HEK293 (cell line): ENCODE measurements around the gene ATCAY.

Experiments
- GLI4 ChIP-seq: fragments of 450-650 bp; formaldehyde crosslinking; IDR thresholded peaks from 2 replicates; pipeline ENCODE4 v1.5.1; 2016; ENCODE audit warnings: missing biosample characterization, missing genetic modification characterization
- ZNF174 ChIP-seq: fragments of 450-650 bp; formaldehyde crosslinking; IDR thresholded peaks from 2 replicates; pipeline ENCODE4 v1.5.0; 2017; ENCODE audit warnings: missing biosample characterization, mild to moderate bottlenecking, missing genetic modification characterization
- ZNF785 ChIP-seq: fragments of 450-650 bp; formaldehyde crosslinking; IDR thresholded peaks from 2 replicates; pipeline ENCODE4 v1.5.1; 2016; ENCODE audit warnings: missing biosample characterization, missing genetic modification characterization
- TF ChIP-seq, protein P1 (sequence below): fragments of 450-650 bp; formaldehyde crosslinking; IDR thresholded peaks from 2 replicates; pipeline ENCODE4 v1.5.1; 2016; ENCODE audit warnings: missing biosample characterization, missing genetic modification characterization
- TF ChIP-seq, protein P2 (sequence below): fragments of 450-650 bp; formaldehyde crosslinking; IDR thresholded peaks from 2 replicates; pipeline ENCODE4 v1.5.1; 2016; ENCODE audit warnings: missing biosample characterization, missing genetic modification characterization

DNA sequence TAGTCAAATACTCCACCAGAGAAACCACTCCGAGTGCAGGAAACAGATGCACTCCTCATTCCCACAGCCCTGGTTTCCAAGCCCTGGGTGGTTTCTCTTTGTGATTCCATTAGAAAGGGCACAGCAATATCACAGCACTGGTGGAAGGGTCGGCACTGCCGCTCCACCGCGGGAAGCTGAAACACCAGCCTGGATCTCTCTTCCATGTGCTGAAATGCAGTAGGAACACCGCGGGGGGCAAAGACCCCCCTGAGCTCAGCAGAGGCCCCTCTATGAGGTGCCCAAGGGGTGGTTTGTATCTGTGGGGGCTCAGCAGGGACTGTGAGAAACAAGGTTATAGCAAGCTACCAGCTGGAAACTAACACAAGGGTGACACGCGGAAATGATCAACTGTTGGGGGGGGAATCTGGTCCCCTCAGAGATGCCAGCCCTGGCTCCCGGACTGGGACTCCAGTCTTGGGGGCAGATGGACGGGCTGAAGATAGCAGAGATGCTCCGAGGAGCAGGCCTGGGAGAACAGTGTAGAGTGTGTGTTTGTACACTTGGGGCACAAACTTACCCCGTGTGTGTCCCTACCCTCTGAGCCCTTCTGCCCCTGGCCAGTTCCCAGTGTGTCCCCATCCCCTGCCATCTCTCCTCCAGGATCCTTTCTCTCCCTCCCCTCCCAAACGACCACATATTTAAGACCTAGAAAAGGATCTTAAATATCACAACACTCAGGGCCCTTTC is 13.4 kb upstream of the ATCAY start:
- TF ChIP-seq ZNF174: no peak
- TF ChIP-seq, protein P1, sequence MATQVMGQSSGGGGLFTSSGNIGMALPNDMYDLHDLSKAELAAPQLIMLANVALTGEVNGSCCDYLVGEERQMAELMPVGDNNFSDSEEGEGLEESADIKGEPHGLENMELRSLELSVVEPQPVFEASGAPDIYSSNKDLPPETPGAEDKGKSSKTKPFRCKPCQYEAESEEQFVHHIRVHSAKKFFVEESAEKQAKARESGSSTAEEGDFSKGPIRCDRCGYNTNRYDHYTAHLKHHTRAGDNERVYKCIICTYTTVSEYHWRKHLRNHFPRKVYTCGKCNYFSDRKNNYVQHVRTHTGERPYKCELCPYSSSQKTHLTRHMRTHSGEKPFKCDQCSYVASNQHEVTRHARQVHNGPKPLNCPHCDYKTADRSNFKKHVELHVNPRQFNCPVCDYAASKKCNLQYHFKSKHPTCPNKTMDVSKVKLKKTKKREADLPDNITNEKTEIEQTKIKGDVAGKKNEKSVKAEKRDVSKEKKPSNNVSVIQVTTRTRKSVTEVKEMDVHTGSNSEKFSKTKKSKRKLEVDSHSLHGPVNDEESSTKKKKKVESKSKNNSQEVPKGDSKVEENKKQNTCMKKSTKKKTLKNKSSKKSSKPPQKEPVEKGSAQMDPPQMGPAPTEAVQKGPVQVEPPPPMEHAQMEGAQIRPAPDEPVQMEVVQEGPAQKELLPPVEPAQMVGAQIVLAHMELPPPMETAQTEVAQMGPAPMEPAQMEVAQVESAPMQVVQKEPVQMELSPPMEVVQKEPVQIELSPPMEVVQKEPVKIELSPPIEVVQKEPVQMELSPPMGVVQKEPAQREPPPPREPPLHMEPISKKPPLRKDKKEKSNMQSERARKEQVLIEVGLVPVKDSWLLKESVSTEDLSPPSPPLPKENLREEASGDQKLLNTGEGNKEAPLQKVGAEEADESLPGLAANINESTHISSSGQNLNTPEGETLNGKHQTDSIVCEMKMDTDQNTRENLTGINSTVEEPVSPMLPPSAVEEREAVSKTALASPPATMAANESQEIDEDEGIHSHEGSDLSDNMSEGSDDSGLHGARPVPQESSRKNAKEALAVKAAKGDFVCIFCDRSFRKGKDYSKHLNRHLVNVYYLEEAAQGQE (tag by site-specific recombination): no peak
- no peak for TF ChIP-seq GLI4 (tag by site-specific recombination)
- TF ChIP-seq, protein P2, sequence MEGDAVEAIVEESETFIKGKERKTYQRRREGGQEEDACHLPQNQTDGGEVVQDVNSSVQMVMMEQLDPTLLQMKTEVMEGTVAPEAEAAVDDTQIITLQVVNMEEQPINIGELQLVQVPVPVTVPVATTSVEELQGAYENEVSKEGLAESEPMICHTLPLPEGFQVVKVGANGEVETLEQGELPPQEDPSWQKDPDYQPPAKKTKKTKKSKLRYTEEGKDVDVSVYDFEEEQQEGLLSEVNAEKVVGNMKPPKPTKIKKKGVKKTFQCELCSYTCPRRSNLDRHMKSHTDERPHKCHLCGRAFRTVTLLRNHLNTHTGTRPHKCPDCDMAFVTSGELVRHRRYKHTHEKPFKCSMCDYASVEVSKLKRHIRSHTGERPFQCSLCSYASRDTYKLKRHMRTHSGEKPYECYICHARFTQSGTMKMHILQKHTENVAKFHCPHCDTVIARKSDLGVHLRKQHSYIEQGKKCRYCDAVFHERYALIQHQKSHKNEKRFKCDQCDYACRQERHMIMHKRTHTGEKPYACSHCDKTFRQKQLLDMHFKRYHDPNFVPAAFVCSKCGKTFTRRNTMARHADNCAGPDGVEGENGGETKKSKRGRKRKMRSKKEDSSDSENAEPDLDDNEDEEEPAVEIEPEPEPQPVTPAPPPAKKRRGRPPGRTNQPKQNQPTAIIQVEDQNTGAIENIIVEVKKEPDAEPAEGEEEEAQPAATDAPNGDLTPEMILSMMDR (tag by site-specific recombination): no peak
- TF ChIP-seq ZNF785 (tag by site-specific recombination): no peak
